Measurements from ENCODE around the gene PKD1.

The PKD1 gene

GRCh38 chr16:2046893-2047329 is 88.8 kb downstream of the PKD1 start:
- no peak for DNase-seq (ENCODE audit: low read depth)

GRCh38 chr16:2045965-2046892 is 89.5 kb downstream of the PKD1 start:
- DNase-seq (ENCODE audit: low read depth), result no peak

GRCh38 chr16:2044541-2044940 is 91.2 kb downstream of the PKD1 start:
- no peak for DNase-seq (ENCODE audit: low read depth)

GRCh38 chr16:2043667-2044451 is 91.8 kb downstream of the PKD1 start:
- no peak for DNase-seq (ENCODE audit: low read depth)

- DNase-seq (ENCODE audit: low read depth), result no peak
Measured at GRCh38 chr16:2042986-2043666, 92.6 kb downstream of the PKD1 start.

- DNase-seq (ENCODE audit: low read depth), result no peak
Measured at GRCh38 chr16:2042171-2042985, 93.3 kb downstream of the PKD1 start.

GRCh38 chr16:2040787-2041522 is 94.7 kb downstream of the PKD1 start:
- DNase-seq (ENCODE audit: low read depth), result no peak

- no peak for DNase-seq (ENCODE audit: low read depth)
Measured at GRCh38 chr16:2040041-2040786, 95.5 kb downstream of the PKD1 start.

GRCh38 chr16:2039274-2040031 is 96.2 kb downstream of the PKD1 start:
- DNase-seq (ENCODE audit: low read depth), result peak; percentile 79
